Stimulated activated CD8-positive, alpha-beta memory T cell treated with anti-CD3 and anti-CD28 coated beads, Interleukin-4, amount 100 ng/mL, for 1 hour (primary cell): Measurements from ENCODE around the gene AXIN1.
"Not testable (repeated sequence)": the region's sequence is repeated elsewhere in the genome, so short reads cannot be mapped to it uniquely, and the experiment has no call there.

ENCODE experiments used
- DNase-seq, 2 donors: peaks; one replicate each; pipeline ENCODE4 v3.0.0-alpha.2; 2020; ENCODE audit warnings: low read depth in 2 of 2, low spot score in 1 of 2

AXIN1 gene

GRCh38 chr16:381012-381788, 28.7 kb upstream of the AXIN1 start:
- no peak for DNase-seq

GRCh38 chr16:380762-381011, 28.2 kb upstream of the AXIN1 start:
- DNase-seq: no peak

DNA sequence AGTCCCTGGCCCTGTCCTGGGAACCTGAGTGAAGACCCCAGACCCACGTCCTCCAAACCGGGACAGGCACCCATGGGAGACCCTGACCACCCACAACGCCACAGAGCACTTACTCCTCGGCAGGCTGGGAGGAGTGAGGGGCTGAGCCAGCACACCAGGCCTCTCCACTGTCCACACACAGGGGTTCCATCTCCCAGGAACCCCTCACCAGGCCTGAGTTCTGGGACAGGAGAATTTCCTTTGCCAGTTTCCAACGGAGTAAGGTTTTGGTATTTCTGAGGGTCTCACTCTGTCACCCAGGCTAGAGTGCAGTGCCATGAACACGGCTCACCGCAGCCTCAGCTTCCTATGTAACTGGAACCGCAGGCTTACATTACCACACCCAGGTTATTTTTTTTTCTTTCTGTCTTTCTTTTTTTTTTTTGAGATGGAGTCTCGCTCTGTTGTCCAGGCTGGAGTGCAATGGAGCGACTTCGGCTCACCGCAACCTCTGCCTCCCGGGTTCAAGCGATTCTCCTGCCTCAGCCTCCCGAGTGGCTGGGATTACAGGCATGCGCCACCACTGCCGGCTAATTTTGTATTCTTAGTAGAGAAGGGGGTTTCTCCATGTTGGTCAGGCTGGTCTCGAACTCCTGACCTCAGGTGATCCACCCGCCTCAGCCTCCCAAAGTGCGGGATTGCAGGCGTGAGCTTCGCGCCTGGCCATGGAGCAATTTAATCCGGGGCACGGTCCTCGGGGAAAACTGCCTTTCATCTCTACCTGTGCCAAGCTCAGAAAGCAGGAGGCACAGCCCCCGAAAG, 27.6 kb upstream of the AXIN1 start:
- no peak for DNase-seq

DNA sequence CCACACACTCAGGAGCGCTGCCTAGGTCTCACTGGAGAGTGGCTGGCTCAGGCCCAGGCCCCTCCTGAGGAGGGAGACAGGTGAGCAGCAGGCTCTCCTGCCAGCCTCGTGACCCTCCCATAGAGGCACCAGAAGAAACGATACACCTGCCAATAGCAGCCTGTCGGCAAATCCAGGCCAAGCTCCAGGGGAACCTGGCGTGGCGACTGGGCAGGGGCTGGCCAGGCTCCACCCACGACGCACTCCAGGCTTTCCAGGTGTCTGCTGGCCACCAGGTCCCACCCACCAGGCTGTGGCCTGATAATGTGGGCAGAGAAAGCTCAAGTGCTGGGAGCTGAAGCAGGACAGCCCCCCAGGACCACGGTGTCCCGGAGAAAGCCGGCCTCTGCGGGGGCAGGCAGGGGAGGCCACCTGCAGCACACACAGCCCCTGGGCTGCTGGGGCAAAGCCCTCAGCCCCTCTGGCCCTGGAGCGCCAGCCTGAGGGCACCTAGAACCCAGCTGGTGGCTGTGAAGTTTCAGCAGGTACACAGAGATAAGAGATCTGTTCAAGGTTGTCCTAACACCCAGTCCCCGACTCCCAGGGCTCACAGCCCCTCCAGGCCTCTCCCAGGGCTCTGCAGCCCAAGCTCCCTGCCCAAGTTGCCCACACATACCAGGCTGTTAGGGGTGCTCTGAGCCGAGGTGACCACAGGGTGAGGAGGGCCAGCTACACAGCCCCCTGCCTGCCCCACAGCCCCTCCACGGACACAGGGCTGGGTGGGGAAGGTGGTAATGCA, 26.8 kb upstream of the AXIN1 start:
- DNase-seq: no peak

DNA sequence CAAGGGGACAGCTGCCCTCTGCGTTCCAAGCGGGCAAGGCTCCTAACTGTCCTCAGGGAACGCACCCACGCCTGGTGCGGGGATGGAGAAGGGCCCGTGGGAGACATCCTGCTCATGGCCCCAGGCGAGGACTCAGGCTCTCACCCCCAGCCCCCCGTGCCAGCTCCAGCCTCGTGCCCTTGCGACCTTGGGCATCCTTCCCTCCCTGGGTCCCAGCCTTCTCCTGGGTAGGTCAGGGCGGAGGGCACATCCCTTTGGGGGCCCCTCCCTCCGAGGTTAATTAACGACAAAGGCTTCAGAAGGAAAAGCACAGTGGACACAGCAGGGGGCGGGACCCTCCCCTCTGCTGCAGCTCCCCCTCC, 26.3 kb upstream of the AXIN1 start:
- DNase-seq: no peak

DNA sequence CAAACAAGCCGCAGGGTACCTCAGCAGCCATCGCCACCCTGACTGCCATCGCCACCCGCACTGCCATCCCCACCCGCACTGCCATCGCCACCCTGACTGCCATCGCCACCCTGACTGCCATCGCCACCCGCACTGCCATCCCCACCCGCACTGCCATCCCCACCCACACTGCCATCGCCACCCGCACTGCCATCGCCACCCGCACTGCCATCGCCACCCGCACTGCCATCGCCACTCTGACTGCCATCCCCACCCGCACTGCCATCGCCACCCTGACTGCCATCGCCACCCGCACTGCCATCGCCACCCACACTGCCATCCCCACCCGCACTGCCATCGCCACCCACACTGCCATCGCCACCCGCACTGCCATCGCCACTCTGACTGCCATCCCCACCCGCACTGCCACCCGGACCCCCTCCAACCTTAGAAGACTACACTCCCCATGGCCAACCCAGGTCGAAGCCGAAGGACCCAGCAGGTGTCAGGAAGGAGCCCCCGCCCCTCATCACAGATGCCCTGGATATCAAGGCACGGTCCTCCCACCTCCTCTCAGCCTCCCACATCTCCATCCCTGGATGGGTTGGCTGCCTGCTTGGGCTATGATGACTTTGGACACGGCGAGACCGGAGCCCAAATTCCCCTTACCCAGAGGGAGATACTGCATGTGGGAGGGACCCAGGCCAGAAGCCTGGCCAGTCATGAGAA, 25.7 kb upstream of the AXIN1 start:
- DNase-seq: not testable (repeated sequence)

DNA sequence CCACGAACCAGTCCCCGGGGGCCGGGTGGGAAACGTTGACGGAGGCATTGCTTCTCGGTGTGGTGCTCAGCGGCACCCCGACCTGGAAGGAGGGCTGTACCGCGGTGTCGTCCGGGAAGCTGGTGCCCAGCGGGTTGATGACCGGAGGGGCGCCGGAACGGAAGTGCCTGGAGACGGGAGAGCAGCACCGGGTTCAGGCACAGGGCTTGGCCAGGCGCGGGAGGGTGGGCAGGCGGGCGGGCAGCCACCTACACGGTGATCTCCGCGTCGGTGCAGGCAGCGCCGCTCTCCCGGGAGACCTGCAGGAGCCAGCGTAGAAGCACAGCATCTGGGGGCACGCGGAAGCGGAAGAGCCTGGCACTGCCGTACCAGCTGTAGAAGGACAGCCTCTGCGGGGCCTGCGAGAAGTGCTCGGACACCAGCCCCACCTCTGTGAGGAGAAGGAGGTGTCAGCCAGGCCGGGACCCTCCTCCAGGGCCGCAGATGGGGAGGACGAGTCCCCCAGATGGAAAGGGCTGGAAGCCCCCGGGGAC, 25.0 kb upstream of the AXIN1 start:
- no peak for DNase-seq

- DNase-seq: no peak
These were observed 24.4 kb upstream of the AXIN1 start for GRCh38 chr16:376817-377418.

GRCh38 chr16:375927-376816, 23.6 kb upstream of the AXIN1 start:
- no peak for DNase-seq

GRCh38 chr16:375212-375611, 22.7 kb upstream of the AXIN1 start:
- DNase-seq: no peak

DNA sequence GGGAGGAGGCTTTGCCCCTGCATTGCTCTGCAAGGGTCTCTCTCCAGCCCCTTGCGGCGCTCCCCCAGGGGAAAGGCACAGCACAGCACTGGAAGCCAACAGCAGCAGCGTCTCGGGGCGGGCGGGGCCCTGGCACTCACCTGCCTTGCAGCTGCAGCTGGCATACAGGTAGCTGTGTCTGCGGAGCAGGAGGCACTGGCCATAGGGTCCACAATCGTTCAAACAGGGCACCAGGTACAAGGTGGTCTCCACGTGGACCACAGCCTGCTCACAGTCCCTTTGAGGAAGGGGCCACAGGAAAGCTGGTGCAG, 22.0 kb upstream of the AXIN1 start:
- no peak for DNase-seq

- no peak for DNase-seq
These were observed 21.5 kb upstream of the AXIN1 start for GRCh38 chr16:373848-374615.

- no peak for DNase-seq
These were observed 20.6 kb upstream of the AXIN1 start for GRCh38 chr16:373020-373598.

GRCh38 chr16:372302-372983, 19.9 kb upstream of the AXIN1 start:
- DNase-seq: no peak

- DNase-seq: no peak
These were observed 19.2 kb upstream of the AXIN1 start for GRCh38 chr16:371515-372301.

DNA sequence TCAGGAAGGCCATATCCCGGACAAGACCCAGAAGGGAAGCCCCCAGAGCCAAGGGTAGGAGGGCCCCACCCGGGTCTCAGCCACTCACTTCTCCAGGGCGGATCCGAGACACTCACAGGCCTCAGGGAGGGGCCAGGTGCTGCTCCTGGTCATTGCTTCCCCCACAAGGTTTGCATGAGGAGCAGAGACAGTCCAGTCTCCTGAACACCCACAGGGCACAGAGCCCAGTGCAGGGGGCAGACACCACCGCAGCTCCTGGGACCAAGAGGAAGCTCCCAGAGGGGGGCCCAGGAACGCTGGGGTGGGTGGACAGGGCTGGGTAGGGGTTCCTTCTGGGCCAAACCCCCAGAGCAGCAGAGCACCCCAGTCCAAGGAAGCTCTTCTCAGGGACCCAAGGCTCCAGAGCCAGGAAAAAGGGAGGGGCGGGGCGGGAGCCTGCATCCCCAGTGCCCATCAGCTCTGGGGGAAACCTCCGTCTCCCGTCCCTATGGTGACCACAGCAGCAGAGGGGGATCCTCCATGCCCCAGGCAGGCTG, 18.5 kb upstream of the AXIN1 start:
- no peak for DNase-seq

GRCh38 chr16:370443-370842, 17.9 kb upstream of the AXIN1 start, which contains the start of gene MRPL28:
MRPL28 (minus strand) TSS chr16:370538; CDS start chr16:370218, 320 bp downstream.
- DNase-seq: peak; percentile 76 to 84
